ENCODE results near the gene CEP112. TPM values are rescaled to one million over a fixed set of nuclear protein-coding genes. Genes with fewer than 3 reads are reported as not detected.

The CEP112 gene
- total RNA-seq, 4 donors from 2014 or later: 14.6 to 21.2 (median 20.2) TPM

- Histone ChIP-seq H3K4me1 (peaks cover 0 to under 1% of the 10 kb centered on the region in 2 donors), H3K9me3 (no peaks in the 10 kb centered on the region), H3K36me3 (no peaks in the 10 kb centered on the region), H3K4me3 (replicated peaks in 1 of 3) (no peak overlapping the region), H3K27me3 (no peaks in the 10 kb centered on the region), H3K27ac (no peak overlapping the region)
- DNase-seq: no peak
- WGBS, 2 donors: 78 to 80% methylated on average over 4 of the region's 4 CpGs
- TF ChIP-seq POLR2A (IDR thresholded peaks at IDR 0.05) (no peak), CTCF (IDR thresholded peaks at IDR 0.05) (no peak)
- intact Hi-C loops (cut with DNase I): no loop called here
Observed at GRCh38 chr17:65595071-65595656, 596.8 kb downstream of the CEP112 start.

GRCh38 chr17:65593855-65594845 is 597.8 kb downstream of the CEP112 start:
- no peaks in the 10 kb centered on the region for H3K36me3 ChIP-seq
- no peaks in the 10 kb centered on the region for H3K27me3 ChIP-seq
- H3K4me3 ChIP-seq (replicated peaks in 1 of 3): no peak overlapping the region
- no peak overlapping the region for H3K27ac ChIP-seq
- intact Hi-C loops (cut with DNase I): no loop called here
- TF ChIP-seq POLR2A (IDR thresholded peaks at IDR 0.05): no peak
- no peak for TF ChIP-seq CTCF (IDR thresholded peaks at IDR 0.05)
- WGBS, 2 donors: 38 to 50% methylated on average over 18 of the region's 18 CpGs
- DNase-seq: peak in 1 of 2 donors; percentile 7
- H3K4me1 ChIP-seq: no peaks in the 10 kb centered on the region
- no peaks in the 10 kb centered on the region for H3K9me3 ChIP-seq

- H3K4me3 ChIP-seq (replicated peaks in 1 of 3): no peak overlapping the region
- H3K9me3 ChIP-seq: no peaks in the 10 kb centered on the region
- no peaks in the 10 kb centered on the region for H3K36me3 ChIP-seq
- peaks cover 0 to 8% of the 10 kb centered on the region in 2 donors for H3K4me1 ChIP-seq
- no peaks in the 10 kb centered on the region for H3K27me3 ChIP-seq
- DNase-seq: no peak
- TF ChIP-seq CTCF (IDR thresholded peaks at IDR 0.05) (no peak), POLR2A (IDR thresholded peaks at IDR 0.05) (no peak)
- WGBS, 2 donors: 74 to 75% methylated on average over 19 of the region's 19 CpGs
- intact Hi-C loops (cut with DNase I): no loop called here
- no peak overlapping the region for H3K27ac ChIP-seq
Observed at GRCh38 chr17:65593092-65593854, 598.7 kb downstream of the CEP112 start.

GRCh38 chr17:65592125-65592965 is 599.6 kb downstream of the CEP112 start:
- DNase-seq: no peak
- H3K4me1 ChIP-seq: peaks cover 0 to 16% of the 10 kb centered on the region in 2 donors
- H3K36me3 ChIP-seq: no peaks in the 10 kb centered on the region
- H3K9me3 ChIP-seq: no peaks in the 10 kb centered on the region
- TF ChIP-seq CTCF (IDR thresholded peaks at IDR 0.05) (no peak), POLR2A (IDR thresholded peaks at IDR 0.05) (no peak)
- intact Hi-C loops (cut with DNase I): no loop called here
- 79 to 94% methylated on average over 5 to 7 of the region's 7 CpGs for WGBS, 2 donors
- no peak overlapping the region for H3K4me3 ChIP-seq (replicated peaks in 1 of 3)
- no peak overlapping the region for H3K27ac ChIP-seq
- no peaks in the 10 kb centered on the region for H3K27me3 ChIP-seq
